ENCODE data around the gene PPP1R14D. TPM values are rescaled to one million over a fixed set of nuclear protein-coding genes. Genes with fewer than 3 reads are reported as not detected.

Gene PPP1R14D
- total RNA-seq, 4 donors from 2014 or later = not detected

DNA sequence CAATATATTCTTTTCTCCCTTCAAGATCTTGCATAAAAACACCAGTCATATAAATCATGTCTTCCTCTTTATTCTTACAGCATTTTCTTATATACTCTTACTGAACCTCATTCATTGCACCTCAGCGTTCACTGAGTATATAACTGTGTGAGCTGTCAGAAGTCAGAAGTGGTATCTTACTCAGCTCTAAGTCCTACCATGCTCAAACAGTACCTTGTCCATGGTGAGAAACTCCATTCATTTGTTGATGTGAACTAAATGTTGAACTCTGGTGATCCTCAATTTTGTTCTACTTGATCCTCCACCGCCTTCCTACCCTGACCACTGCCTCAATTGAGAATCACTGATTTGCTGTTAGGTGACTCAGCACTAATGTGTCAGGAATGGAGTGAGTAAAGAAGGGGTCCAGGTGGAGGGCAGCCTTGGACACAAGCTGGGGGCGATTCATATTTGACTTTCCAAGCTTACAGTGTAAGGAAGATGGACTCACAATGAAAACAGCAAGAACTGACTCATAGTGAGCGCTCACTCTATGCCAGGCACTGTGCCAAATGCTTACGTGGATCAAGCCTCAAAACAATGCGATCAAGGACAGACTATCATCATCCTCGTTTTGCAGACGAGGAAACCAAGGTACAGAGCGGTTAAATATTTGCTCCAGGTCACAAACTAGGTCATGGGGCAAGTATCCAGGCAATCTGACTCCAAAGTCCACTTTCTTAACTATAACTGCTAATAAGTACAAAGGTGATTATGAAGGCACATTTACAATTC, 35.1 kb downstream of the PPP1R14D start:
- TF ChIP-seq, protein P1, sequence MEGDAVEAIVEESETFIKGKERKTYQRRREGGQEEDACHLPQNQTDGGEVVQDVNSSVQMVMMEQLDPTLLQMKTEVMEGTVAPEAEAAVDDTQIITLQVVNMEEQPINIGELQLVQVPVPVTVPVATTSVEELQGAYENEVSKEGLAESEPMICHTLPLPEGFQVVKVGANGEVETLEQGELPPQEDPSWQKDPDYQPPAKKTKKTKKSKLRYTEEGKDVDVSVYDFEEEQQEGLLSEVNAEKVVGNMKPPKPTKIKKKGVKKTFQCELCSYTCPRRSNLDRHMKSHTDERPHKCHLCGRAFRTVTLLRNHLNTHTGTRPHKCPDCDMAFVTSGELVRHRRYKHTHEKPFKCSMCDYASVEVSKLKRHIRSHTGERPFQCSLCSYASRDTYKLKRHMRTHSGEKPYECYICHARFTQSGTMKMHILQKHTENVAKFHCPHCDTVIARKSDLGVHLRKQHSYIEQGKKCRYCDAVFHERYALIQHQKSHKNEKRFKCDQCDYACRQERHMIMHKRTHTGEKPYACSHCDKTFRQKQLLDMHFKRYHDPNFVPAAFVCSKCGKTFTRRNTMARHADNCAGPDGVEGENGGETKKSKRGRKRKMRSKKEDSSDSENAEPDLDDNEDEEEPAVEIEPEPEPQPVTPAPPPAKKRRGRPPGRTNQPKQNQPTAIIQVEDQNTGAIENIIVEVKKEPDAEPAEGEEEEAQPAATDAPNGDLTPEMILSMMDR (IDR thresholded peaks at IDR 0.05) = no peak
- ATAC-seq (ENCODE audit: low FRiP score) = peak; percentile 66
- DNase-seq (ENCODE audit: low spot score) = peak; percentile 54

- DNase-seq (ENCODE audit: low spot score) = no peak
- TF ChIP-seq, protein P1 (IDR thresholded peaks at IDR 0.05) = no peak
- ATAC-seq (ENCODE audit: low FRiP score) = no peak
Observed at GRCh38 chr15:40792394-40792793, 36.1 kb downstream of the PPP1R14D start.

DNA sequence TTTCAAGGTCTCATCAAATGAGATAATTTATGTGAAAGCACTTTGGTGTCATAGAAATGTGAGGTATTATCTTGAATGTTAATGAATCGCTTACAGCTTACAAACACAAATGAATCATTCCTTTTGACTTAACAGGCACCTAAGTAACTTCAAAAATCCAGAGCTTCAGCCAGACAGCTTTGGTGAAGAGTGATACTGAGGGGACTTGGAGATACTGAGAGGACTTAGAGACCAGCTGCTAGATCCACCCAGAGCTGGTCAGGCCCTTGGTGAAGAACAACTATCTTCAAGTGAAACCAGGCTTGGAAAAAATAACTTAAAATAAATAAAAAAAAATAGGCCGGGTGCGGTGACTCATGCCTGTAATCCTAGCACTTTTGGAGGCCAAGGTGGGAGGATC, 37.8 kb downstream of the PPP1R14D start:
- TF ChIP-seq, protein P1 (IDR thresholded peaks at IDR 0.05) = no peak
- DNase-seq (ENCODE audit: low spot score) = no peak
- no peak for ATAC-seq (ENCODE audit: low FRiP score)

DNA sequence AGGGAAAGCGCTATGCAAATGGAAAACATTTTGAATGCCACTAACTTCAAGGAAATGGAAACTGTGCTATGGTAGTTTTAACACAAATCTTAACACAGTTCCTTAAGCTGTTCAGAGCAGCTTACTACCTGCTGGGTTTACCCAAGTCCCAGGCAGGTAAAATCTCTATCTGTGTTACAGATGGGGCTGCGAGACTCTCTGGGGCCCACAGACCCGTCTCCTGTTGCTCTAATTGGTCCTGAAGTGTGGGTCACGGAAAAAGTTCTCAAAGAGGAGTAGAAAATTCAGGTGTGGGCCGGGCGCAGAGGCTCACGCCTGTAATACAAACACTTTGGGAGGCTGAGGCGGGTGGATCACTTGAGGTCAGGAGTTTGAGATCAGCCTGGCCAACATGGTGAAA, 38.5 kb downstream of the PPP1R14D start:
- TF ChIP-seq, protein P1 (IDR thresholded peaks at IDR 0.05) = no peak
- ATAC-seq (ENCODE audit: low FRiP score) = no peak
- DNase-seq (ENCODE audit: low spot score) = no peak

DNA sequence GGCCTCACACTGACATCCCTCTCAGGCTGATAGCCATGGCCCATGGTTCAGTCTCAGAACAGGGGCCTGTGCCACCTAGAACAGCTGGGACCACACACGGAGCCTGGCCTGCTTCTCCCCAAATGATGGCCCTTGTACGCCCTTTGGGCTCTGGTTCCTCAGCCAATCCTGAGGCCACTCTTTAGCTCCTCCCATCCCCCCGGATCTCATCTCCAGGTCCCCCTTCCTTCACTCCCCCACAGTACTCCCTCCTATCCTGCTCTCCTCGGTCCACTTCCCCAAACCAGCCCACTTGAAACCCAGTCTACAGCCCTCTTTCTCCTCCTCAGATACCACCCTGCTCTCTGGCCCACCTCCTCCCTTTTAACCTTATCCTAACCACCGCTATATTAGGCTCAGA, 39.4 kb downstream of the PPP1R14D start:
- TF ChIP-seq, protein P1 (IDR thresholded peaks at IDR 0.05) = no peak
- DNase-seq (ENCODE audit: low spot score) (no peak), ATAC-seq (ENCODE audit: low FRiP score) (no peak)

GRCh38 chr15:40787991-40788390, 40.5 kb downstream of the PPP1R14D start:
- no peak for DNase-seq (ENCODE audit: low spot score)
- TF ChIP-seq, protein P1 (IDR thresholded peaks at IDR 0.05) = no peak
- ATAC-seq (ENCODE audit: low FRiP score) = no peak

DNA sequence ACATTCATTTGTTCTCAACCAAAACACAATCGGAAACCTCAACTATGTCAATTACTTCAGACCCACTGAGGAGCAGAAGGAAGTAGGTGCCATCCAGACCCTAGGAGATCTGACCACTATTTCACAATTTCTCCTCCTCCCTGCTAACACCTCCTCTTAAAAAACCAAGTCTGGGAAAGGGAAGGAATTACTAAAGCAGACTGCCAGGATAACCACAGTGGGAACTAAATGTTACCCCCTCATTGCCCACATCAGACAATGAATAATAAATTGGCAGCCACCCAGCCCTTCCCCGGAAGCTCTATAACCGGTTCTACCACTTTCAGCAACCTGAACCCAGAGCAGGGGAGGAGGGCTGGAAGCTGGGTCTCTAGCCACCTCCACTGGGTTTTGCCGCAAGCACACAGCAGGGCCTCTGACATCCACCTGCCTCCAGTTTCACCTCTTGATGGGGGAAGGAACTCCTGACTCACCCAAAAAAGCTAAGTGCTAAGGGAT, 41.1 kb downstream of the PPP1R14D start:
- DNase-seq (ENCODE audit: low spot score) (no peak), ATAC-seq (ENCODE audit: low FRiP score) (no peak)
- TF ChIP-seq, protein P1 (IDR thresholded peaks at IDR 0.05) = no peak

Measured in omental fat pad (tissue), 4 donors.